Right forelimb (tissue), 1 donor: Measurements from ENCODE around the gene ZNF853.
A peak's percentile ranks its signal among the peaks of the same experiment; 100 is the strongest.
"Not testable (repeated sequence)": the region's sequence is repeated elsewhere in the genome, so short reads cannot be mapped to it uniquely, and the experiment has no call there.

Experiments used
- DNase-seq: peaks from one replicate; pipeline ENCODE4 v3.0.0-alpha.2; 2018

The ZNF853 gene

GRCh38 chr7:6653071-6654003 lies 37.9 kb downstream of the ZNF853 start:
- DNase-seq = peak; percentile 28

- DNase-seq = peak; percentile 24
These were observed 38.9 kb downstream of the ZNF853 start for GRCh38 chr7:6654113-6654841.

- peak; percentile 35 for DNase-seq
These were observed 39.6 kb downstream of the ZNF853 start for GRCh38 chr7:6654842-6655610.

GRCh38 chr7:6655636-6656385 lies 40.4 kb downstream of the ZNF853 start:
- no peak for DNase-seq

GRCh38 chr7:6656413-6656812 lies 41.0 kb downstream of the ZNF853 start:
- DNase-seq = no peak

- DNase-seq = no peak
These were observed 43.4 kb downstream of the ZNF853 start for GRCh38 chr7:6658618-6659345.

GRCh38 chr7:6670851-6671250 lies 55.4 kb downstream of the ZNF853 start:
- DNase-seq = not testable (repeated sequence)
